HFFc6 (cell line): Measurements from ENCODE around the gene AMOTL1. TPM values are rescaled to one million over a fixed set of nuclear protein-coding genes. Genes with fewer than 3 reads are reported as not detected.

Experiments used
- DNase-seq: peaks from one replicate; pipeline ENCODE4 v3.0.0-alpha.2; 2018
- H3K27ac Mint-ChIP-seq: 2 replicates; pipeline ENCODE4 v1.8.0; 2020; ENCODE audit warnings: mild to moderate bottlenecking, mixed read lengths
- H3K27me3 Mint-ChIP-seq: 2 replicates; pipeline ENCODE4 v1.8.0; 2021; ENCODE audit warnings: mild to moderate bottlenecking, moderate library complexity, mixed read lengths; ENCODE audit not compliant: insufficient read depth
- H3K36me3 Mint-ChIP-seq: 2 replicates; pipeline ENCODE4 v1.8.0; 2021; ENCODE audit warnings: low read depth, mixed read lengths
- H3K4me1 Mint-ChIP-seq: 2 replicates; pipeline ENCODE4 v1.8.0; 2020; ENCODE audit warnings: low read depth, mixed read lengths
- H3K4me3 Mint-ChIP-seq: 2 replicates; pipeline ENCODE4 v1.8.0; 2020; ENCODE audit warnings: mild to moderate bottlenecking, moderate library complexity, mixed read lengths
- H3K9me3 Mint-ChIP-seq: 2 replicates; pipeline ENCODE4 v1.8.0; 2020; ENCODE audit warnings: mild to moderate bottlenecking, mixed read lengths
- total RNA-seq, 6 experiments: library from RNA; stranded (reverse); fragmentation: NEBNext Ultra II Directional; extraction: Animal tissue kit (Norgen Biotek cat#: 25700); gene quantifications; 2 replicates in 1 of 6; 3 replicates in 5 of 6; pipeline ENCODE4 v1.2.3, GENCODE V29; 2021
- TF ChIP-seq, protein P1 (sequence below): fragments of 200-600 bp; sonication (generic); IDR thresholded peaks from 2 replicates; pipeline ENCODE4 v1.5.0; 2021; ENCODE audit warnings: antibody characterized with exemption, mild to moderate bottlenecking

The AMOTL1 gene
- total RNA-seq, 6 experiments from 2014 or later, result 43.1 to 65.9 (median 48.4) TPM

DNA sequence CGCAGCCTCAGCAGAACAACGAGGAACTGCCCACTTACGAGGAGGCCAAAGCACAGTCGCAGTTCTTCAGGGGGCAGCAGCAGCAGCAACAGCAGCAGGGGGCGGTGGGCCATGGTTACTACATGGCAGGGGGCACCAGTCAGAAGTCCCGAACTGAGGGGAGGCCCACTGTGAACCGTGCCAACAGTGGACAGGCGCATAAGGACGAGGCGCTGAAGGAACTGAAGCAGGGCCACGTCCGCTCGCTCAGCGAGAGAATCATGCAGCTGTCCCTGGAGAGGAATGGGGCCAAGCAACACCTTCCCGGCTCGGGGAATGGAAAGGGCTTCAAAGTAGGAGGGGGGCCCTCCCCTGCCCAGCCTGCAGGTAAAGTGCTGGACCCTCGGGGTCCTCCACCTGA is 31.6 kb downstream of the AMOTL1 start:
- no peaks in the 10 kb centered on the region for H3K27me3 Mint-ChIP-seq
- peaks cover 28% of the 10 kb centered on the region for H3K4me1 Mint-ChIP-seq
- no peaks in the 10 kb centered on the region for H3K9me3 Mint-ChIP-seq
- peaks cover 27% of the 10 kb centered on the region for H3K36me3 Mint-ChIP-seq
- H3K4me3 Mint-ChIP-seq, result no peak overlapping the region
- no peak for DNase-seq
- TF ChIP-seq, protein P1, sequence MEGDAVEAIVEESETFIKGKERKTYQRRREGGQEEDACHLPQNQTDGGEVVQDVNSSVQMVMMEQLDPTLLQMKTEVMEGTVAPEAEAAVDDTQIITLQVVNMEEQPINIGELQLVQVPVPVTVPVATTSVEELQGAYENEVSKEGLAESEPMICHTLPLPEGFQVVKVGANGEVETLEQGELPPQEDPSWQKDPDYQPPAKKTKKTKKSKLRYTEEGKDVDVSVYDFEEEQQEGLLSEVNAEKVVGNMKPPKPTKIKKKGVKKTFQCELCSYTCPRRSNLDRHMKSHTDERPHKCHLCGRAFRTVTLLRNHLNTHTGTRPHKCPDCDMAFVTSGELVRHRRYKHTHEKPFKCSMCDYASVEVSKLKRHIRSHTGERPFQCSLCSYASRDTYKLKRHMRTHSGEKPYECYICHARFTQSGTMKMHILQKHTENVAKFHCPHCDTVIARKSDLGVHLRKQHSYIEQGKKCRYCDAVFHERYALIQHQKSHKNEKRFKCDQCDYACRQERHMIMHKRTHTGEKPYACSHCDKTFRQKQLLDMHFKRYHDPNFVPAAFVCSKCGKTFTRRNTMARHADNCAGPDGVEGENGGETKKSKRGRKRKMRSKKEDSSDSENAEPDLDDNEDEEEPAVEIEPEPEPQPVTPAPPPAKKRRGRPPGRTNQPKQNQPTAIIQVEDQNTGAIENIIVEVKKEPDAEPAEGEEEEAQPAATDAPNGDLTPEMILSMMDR, result no peak
- no peak overlapping the region for H3K27ac Mint-ChIP-seq

DNA sequence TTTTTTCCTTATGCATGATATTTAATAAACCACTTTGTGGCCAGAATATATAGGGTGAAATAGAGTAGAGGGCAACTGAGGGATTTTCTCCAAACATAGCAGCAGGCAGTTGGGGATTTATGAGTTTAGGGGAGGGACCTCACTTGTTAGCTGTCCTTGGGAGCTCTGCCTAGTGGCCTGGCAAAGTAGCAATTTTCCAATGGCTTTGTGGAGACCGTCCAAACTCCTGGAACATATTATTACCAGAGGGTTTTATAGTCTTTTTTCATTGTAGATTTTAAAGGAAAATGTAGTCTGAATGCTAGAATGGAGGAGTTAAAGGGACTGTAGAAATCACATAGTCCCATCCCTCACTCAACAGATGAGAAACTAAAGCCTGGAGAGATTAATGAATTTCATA is 32.3 kb downstream of the AMOTL1 start:
- DNase-seq, result no peak

DNA sequence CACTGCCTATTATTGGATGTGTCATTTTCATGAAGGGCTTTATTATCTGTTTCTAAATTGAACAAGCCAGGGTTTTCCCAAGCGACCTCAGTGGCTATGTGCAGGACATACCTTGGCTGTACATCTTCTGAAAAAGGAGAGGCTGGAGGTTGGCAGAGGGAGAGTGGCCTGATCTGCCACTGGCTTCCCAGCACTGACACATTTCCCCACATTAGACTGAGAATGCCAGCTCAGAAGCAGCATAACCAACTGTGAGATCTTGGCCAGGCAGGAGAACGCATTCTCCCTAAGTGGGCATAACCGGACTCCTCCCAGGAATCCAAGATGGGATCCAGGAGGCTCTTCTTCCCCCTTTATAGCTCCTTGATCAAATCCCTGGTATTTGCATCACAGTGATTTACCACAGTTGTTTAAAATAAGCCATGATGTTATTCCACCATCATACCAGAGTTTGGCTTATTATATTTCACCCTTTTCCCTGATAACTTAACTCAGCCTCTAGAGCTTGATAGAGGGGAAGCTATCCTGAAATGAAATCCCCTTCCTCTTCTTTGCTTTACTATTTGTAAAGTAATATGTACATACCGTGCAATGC is 33.8 kb downstream of the AMOTL1 start:
- Mint-ChIP-seq H3K4me1 (peaks cover 50% of the 10 kb centered on the region), H3K9me3 (no peaks in the 10 kb centered on the region), H3K27me3 (no peaks in the 10 kb centered on the region), H3K4me3 (no peak overlapping the region), H3K27ac (peak overlapping the region; percentile 40; the same call in 1 of the 2 replicates), H3K36me3 (peaks cover 37% of the 10 kb centered on the region)
- TF ChIP-seq, protein P1, result no peak
- no peak for DNase-seq

More for the DNA sequence above, 32.3 kb downstream of the AMOTL1 start:
- peaks cover 30% of the 10 kb centered on the region for H3K36me3 Mint-ChIP-seq
- H3K27me3 Mint-ChIP-seq, result no peaks in the 10 kb centered on the region
- TF ChIP-seq, protein P1, result no peak
- no peaks in the 10 kb centered on the region for H3K9me3 Mint-ChIP-seq
- peaks cover 35% of the 10 kb centered on the region for H3K4me1 Mint-ChIP-seq
- H3K27ac Mint-ChIP-seq, result no peak overlapping the region
- no peak overlapping the region for H3K4me3 Mint-ChIP-seq

DNA sequence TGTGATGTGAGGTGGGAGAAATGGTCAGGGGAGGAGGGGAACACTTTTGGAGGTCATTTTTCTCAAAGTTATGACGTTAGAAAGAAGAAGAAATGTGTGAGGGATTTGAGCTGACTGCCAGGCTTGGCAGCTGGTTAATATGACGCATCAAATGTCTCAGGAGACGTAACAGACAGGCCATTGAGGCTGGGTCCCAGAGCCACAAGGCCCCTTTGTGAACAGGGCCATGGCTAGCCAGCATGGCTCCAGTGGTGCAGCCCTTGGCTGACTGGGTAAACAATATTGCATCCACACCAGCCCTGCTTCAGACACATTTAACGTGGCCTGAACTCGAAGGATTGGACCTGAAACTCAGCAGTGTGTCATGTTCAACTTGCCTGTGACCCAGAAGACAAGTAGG is 34.3 kb downstream of the AMOTL1 start:
- no peak for DNase-seq
- Mint-ChIP-seq H3K4me1 (peaks cover 54% of the 10 kb centered on the region), H3K27ac (peak overlapping the region; percentile 40; the same call in 1 of the 2 replicates), H3K4me3 (no peak overlapping the region), H3K36me3 (peaks cover 37% of the 10 kb centered on the region), H3K27me3 (no peaks in the 10 kb centered on the region), H3K9me3 (no peaks in the 10 kb centered on the region)
- TF ChIP-seq, protein P1, result no peak

DNA sequence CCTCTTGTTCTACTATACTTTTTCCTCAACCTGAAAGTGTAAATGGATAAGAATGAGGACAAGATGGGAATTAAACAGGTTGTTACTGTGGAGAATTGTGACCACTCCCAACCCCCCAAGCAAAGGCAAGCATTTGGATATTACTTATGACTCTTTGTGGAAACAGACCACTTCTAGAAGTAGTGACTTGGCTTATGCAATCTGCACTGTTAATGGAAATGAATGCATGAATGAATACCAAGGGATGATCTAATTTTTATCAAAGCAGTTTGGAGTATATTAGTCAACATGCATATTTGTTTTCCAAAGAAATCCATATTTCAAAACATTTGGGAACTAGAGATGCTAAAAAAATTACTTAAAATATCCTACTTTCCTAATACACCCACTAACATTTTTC is 35.3 kb downstream of the AMOTL1 start:
- Mint-ChIP-seq H3K27me3 (no peaks in the 10 kb centered on the region), H3K4me1 (peaks cover 59% of the 10 kb centered on the region), H3K36me3 (peaks cover 37% of the 10 kb centered on the region), H3K27ac (peak overlapping the region; percentile 57; the same call in 1 of the 2 replicates), H3K9me3 (no peaks in the 10 kb centered on the region), H3K4me3 (no peak overlapping the region)
- peak; percentile 16 for DNase-seq
- TF ChIP-seq, protein P1, result no peak
